22Rv1 (cell line): ENCODE results near the gene NR1D2.

Experiments used
- ZFX ChIP-seq: fragments of 450-650 bp; IDR thresholded peaks from 2 replicates; pipeline ENCODE4 v1.6.1; 2017; ENCODE audit warnings: antibody characterized with exemption, borderline replicate concordance
- TF ChIP-seq, protein P1 (sequence below): fragments of 450-650 bp; IDR thresholded peaks from 2 replicates; pipeline ENCODE4 v1.5.1; 2017; ENCODE audit warnings: mild to moderate bottlenecking

DNA sequence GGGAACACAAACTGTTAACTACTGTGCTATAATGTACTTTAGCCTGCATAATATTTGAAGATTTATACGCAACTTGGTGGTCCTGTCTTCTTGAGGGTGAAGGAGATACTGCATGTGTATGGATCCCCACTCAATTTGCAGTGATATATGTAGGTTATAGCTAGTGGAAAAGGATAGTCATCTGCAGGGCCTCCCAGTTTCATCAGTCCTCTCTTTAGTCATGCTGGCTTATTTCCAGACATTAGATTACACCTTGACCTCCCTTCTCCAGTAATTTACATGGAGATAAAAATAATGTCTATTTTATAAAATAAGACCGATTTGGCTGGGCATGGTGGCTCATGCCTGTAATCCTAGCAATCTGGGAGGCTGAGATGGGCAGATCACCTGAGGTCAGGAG, 3.7 kb downstream of the NR1D2 start:
- TF ChIP-seq, protein P1, sequence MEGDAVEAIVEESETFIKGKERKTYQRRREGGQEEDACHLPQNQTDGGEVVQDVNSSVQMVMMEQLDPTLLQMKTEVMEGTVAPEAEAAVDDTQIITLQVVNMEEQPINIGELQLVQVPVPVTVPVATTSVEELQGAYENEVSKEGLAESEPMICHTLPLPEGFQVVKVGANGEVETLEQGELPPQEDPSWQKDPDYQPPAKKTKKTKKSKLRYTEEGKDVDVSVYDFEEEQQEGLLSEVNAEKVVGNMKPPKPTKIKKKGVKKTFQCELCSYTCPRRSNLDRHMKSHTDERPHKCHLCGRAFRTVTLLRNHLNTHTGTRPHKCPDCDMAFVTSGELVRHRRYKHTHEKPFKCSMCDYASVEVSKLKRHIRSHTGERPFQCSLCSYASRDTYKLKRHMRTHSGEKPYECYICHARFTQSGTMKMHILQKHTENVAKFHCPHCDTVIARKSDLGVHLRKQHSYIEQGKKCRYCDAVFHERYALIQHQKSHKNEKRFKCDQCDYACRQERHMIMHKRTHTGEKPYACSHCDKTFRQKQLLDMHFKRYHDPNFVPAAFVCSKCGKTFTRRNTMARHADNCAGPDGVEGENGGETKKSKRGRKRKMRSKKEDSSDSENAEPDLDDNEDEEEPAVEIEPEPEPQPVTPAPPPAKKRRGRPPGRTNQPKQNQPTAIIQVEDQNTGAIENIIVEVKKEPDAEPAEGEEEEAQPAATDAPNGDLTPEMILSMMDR = no peak
- TF ChIP-seq ZFX = no peak
